Esophagus squamous epithelium (tissue), 5 donors: ENCODE measurements around the gene NHLRC2. TPM values are rescaled to one million over a fixed set of nuclear protein-coding genes. Genes with fewer than 3 reads are reported as not detected.

ENCODE experiments used
- DNase-seq: peaks from one replicate; lab custom pipeline; 2025; lab: John Stamatoyannopoulos, UW
- H3K27ac ChIP-seq, 4 donors: fragments of 200-600 bp; sonication (generic); one replicate each; pipeline ENCODE4 v1.5.1; 2016 to 2019; ENCODE audit warnings: mild to moderate bottlenecking in 1 of 4
- H3K27me3 ChIP-seq, 4 donors: fragments of 200-600 bp; sonication (generic); 1 replicate in 3 of 4; 2 replicates in 1 of 4; pipeline versions ENCODE4 v1.5.1 to v1.6.0; 2017 to 2021; ENCODE audit warnings: antibody characterized with exemption in 1 of 4
- H3K36me3 ChIP-seq, 3 donors: fragments of 200-600 bp; sonication (generic); one replicate each; pipeline ENCODE4 v1.5.1; 2016 to 2019
- H3K4me1 ChIP-seq, 3 donors: fragments of 200-600 bp; sonication (generic); one replicate each; pipeline ENCODE4 v1.5.1; 2017 to 2019
- H3K4me3 ChIP-seq, 4 donors: fragments of 200-600 bp; sonication (generic); 1 replicate in 3 of 4; 2 replicates in 1 of 4; pipeline ENCODE4 v1.5.1; 2016 to 2019; ENCODE audit warnings: mild to moderate bottlenecking in 2 of 4, moderate library complexity in 1 of 4
- H3K9me3 ChIP-seq, 3 donors: fragments of 200-600 bp; sonication (generic); one replicate each; pipeline ENCODE4 v1.5.1; 2016 to 2019
- POLR2A ChIP-seq, 4 donors: fragments of 450-650 bp; IDR thresholded peaks; one replicate each; pipeline ENCODE4 v1.6.1; 2017; ENCODE audit warnings: antibody characterized with exemption in 4 of 4, mild to moderate bottlenecking in 4 of 4, moderate library complexity in 3 of 4
- WGBS, 2 donors: methylation state at CpG; one replicate each; pipeline ENCODE4 v1.1.5; 2018; 5-methylcytosine and 5-hydroxymethylcytosine counted together
- intact Hi-C: fragments of 100-400 bp; cut with DNase I; formaldehyde crosslinking; loops from one replicate; pipeline ENCODE4 v1.15.0; 2022
- total RNA-seq, 4 donors: library from RNA; depleted of rRNA; stranded (reverse); fragments of >200 nt; gene quantifications; one replicate each; pipeline ENCODE4 v1.1.0, GENCODE V29; 2016
- TF ChIP-seq, protein P1 (sequence below), 6 experiments: fragments of 450-650 bp in 4 of 6; fragments of 200-600 bp in 2 of 6; sonication (generic) in 2 of 6; IDR thresholded peaks; one replicate each; pipeline ENCODE4 v1.5.1; 2016 to 2019; ENCODE audit warnings: antibody characterized with exemption in 6 of 6, mild to moderate bottlenecking in 4 of 6, moderate library complexity in 4 of 6
- donor health status: DM: yes; HTN: yes; CAD: no.

The NHLRC2 gene
- total RNA-seq, 4 donors from 2014 or later: 14.1 to 42.0 (median 31.2) TPM

- intact Hi-C loops: no loop called here
- Histone ChIP-seq H3K36me3 (peaks cover 0 to 63% (median 0%) of the 10 kb centered on the region in 3 donors), H3K27me3 (no peaks in the 10 kb centered on the region), H3K27ac (no peak overlapping the region), H3K9me3 (no peaks in the 10 kb centered on the region), H3K4me1 (no peaks in the 10 kb centered on the region), H3K4me3 (no peak overlapping the region)
- no peak for DNase-seq
- TF ChIP-seq, protein P1, sequence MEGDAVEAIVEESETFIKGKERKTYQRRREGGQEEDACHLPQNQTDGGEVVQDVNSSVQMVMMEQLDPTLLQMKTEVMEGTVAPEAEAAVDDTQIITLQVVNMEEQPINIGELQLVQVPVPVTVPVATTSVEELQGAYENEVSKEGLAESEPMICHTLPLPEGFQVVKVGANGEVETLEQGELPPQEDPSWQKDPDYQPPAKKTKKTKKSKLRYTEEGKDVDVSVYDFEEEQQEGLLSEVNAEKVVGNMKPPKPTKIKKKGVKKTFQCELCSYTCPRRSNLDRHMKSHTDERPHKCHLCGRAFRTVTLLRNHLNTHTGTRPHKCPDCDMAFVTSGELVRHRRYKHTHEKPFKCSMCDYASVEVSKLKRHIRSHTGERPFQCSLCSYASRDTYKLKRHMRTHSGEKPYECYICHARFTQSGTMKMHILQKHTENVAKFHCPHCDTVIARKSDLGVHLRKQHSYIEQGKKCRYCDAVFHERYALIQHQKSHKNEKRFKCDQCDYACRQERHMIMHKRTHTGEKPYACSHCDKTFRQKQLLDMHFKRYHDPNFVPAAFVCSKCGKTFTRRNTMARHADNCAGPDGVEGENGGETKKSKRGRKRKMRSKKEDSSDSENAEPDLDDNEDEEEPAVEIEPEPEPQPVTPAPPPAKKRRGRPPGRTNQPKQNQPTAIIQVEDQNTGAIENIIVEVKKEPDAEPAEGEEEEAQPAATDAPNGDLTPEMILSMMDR (IDR thresholded peaks at IDR 0.05): no peak
- 60 to 94% methylated on average over 1 of the region's 1 CpG for WGBS, 2 donors
Measured at GRCh38 chr10:113842171-113842570, 12.3 kb upstream of the NHLRC2 start.

DNA sequence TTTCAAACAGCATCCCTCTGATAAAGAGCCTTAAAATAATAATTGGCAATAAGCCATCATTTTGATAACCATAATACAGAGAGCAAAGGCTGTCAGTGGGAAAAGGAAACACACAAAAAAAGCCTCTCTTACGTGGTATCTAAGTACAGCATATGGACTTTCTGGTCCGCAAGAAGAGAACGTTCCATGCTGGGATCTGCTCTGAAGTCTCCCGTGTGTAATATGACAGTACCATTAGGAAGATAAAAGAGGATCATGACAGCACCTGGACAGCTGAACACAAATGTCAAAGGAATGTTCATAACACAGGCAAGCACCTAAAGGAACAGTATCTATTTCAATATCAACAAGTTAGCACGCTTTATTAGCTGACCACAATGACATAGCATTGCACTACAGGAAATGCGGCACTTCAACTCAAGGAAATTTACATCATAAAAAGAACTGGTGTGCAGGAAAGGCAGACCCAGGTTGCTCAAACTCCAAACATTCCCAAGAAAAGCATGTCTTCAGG, 10.4 kb upstream of the NHLRC2 start:
- WGBS, 2 donors: 62 to 85% methylated on average over 6 of the region's 6 CpGs
- no peak overlapping the region for H3K4me3 ChIP-seq
- no peaks in the 10 kb centered on the region for H3K4me1 ChIP-seq
- H3K27ac ChIP-seq: no peak overlapping the region
- no peak for TF ChIP-seq POLR2A (IDR thresholded peaks at IDR 0.05)
- TF ChIP-seq, protein P1 (IDR thresholded peaks at IDR 0.05): no peak
- H3K9me3 ChIP-seq: no peaks in the 10 kb centered on the region
- DNase-seq: no peak
- peaks cover 0 to 60% (median 0%) of the 10 kb centered on the region in 3 donors for H3K36me3 ChIP-seq
- H3K27me3 ChIP-seq: no peaks in the 10 kb centered on the region
- intact Hi-C loops: no loop called here

DNA sequence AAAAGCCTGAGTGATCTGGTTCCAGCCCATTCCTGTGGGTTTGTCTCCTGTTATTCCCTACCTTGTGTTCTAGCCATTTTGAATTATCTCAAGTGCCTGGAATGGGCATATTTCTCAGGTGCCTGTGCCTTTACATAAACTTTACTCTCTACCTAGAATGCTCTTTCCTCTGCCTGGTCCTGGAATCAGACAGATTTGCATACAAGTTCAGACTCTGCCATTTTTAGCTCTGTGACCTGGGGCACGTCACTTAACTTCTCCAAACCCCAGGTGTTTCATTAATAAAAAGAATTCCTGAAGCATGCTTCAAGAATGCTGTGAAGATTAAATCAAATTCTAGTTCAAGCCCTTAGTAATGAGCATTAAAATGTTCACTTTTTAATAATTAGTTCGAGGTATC, 8.4 kb upstream of the NHLRC2 start:
- H3K36me3 ChIP-seq: peaks cover 0 to 48% (median 0%) of the 10 kb centered on the region in 3 donors
- no peak for TF ChIP-seq POLR2A (IDR thresholded peaks at IDR 0.05)
- TF ChIP-seq, protein P1 (IDR thresholded peaks at IDR 0.05): no peak
- H3K4me3 ChIP-seq: no peak overlapping the region
- intact Hi-C loops: no loop called here
- 86 to 93% methylated on average over 2 of the region's 2 CpGs for WGBS, 2 donors
- no peaks in the 10 kb centered on the region for H3K9me3 ChIP-seq
- H3K4me1 ChIP-seq: peaks cover 0 to 16% (median 0%) of the 10 kb centered on the region in 3 donors
- H3K27me3 ChIP-seq: no peaks in the 10 kb centered on the region
- no peak for DNase-seq
- no peak overlapping the region for H3K27ac ChIP-seq

DNA sequence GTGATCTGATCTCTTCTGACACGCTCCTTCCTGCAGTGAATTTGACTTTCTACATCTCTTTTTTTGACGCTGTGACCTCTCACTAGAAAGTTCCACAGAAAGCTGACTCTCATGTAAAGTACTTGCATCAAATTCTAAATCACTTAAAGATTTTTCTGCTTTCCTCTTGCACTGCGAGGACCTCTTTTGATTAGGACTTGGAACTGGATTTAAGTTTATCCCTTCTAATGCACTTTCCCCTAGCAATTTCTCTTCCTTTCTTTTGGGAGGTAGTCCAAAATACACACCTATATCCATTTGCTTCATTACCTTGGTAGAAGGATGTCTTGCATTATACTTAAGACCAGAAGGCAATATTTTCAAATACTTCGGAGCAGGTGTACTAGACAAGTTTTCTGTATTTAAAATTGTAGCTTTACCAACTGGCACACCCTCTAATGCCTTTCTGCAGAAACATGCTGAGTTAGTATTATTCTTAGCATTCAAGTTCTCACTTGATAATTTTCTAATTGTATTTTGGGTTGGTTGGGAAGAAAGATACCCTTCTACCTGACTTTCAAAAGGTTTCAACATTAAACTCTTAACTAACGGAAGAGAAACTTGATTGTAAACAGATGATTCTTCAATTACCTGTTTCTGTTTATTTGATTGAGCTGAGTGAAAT, 5.2 kb upstream of the NHLRC2 start:
- no peak for DNase-seq
- H3K4me3 ChIP-seq: no peak overlapping the region
- H3K4me1 ChIP-seq: peaks cover 3 to 43% (median 4%) of the 10 kb centered on the region in 3 donors
- TF ChIP-seq POLR2A (IDR thresholded peaks at IDR 0.05): no peak
- TF ChIP-seq, protein P1 (IDR thresholded peaks at IDR 0.05): no peak
- intact Hi-C loops: no loop called here
- peaks cover 0 to 24% (median 0%) of the 10 kb centered on the region in 3 donors for H3K36me3 ChIP-seq
- no peak overlapping the region for H3K27ac ChIP-seq
- no peaks in the 10 kb centered on the region for H3K27me3 ChIP-seq
- WGBS, 2 donors: 85 to 88% methylated on average over 5 of the region's 5 CpGs
- H3K9me3 ChIP-seq: no peaks in the 10 kb centered on the region

DNA sequence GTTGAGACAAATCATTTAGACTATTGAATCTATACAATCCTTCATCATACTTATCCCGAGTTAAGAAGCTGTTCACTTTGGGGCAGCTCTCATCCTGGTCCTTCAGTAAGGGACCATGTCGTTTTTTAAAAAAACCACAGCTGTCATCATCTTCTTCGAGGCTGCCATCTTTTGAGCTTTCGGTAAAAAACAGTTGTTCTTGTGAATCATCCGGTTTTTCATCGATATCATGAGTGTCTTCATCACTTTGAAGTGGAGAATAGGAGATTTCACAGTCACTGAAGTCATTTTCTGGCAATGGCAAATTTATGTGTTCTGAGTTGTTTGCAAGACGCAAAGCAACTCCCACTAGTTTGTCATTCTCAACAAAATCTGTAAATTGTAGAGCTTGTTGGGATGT, 4.5 kb upstream of the NHLRC2 start:
- H3K4me3 ChIP-seq: no peak overlapping the region
- TF ChIP-seq POLR2A (IDR thresholded peaks at IDR 0.05): no peak
- TF ChIP-seq, protein P1 (IDR thresholded peaks at IDR 0.05): no peak
- peaks cover 3 to 43% (median 4%) of the 10 kb centered on the region in 3 donors for H3K4me1 ChIP-seq
- WGBS, 2 donors: 90 to 92% methylated on average over 7 of the region's 7 CpGs
- intact Hi-C loops: no loop called here
- no peak overlapping the region for H3K27ac ChIP-seq
- H3K9me3 ChIP-seq: no peaks in the 10 kb centered on the region
- peaks cover 0 to 17% (median 0%) of the 10 kb centered on the region in 3 donors for H3K36me3 ChIP-seq
- no peaks in the 10 kb centered on the region for H3K27me3 ChIP-seq
- DNase-seq: no peak
